ENCODE results near the gene ITM2B.

ITM2B gene

DNA sequence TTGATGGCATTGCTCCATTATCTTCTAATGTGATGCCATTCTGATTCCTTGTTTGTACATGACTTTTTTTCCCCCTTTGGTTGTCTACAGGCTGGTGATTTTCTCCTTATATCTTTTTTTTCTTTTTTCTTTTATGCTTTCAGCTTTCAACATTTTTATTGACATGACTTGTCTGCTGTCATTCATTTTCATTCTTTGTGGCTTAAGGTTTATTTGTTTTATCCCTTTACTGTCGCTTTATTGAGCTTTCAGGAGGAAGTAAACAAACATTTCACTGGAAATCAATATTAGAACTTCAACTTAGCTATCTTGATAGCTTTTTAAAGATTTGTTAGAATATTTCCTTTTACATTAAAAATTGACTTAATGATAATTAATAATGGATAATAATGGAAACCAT, 9.7 kb downstream of the ITM2B start:
- TF ChIP-seq, protein P1, sequence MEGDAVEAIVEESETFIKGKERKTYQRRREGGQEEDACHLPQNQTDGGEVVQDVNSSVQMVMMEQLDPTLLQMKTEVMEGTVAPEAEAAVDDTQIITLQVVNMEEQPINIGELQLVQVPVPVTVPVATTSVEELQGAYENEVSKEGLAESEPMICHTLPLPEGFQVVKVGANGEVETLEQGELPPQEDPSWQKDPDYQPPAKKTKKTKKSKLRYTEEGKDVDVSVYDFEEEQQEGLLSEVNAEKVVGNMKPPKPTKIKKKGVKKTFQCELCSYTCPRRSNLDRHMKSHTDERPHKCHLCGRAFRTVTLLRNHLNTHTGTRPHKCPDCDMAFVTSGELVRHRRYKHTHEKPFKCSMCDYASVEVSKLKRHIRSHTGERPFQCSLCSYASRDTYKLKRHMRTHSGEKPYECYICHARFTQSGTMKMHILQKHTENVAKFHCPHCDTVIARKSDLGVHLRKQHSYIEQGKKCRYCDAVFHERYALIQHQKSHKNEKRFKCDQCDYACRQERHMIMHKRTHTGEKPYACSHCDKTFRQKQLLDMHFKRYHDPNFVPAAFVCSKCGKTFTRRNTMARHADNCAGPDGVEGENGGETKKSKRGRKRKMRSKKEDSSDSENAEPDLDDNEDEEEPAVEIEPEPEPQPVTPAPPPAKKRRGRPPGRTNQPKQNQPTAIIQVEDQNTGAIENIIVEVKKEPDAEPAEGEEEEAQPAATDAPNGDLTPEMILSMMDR (IDR thresholded peaks at IDR 0.05; ENCODE audit: low read depth, low read length, missing control alignments): no peak
- no peak overlapping the region for H3K4me3 ChIP-seq (replicated peaks; ENCODE audit: low read depth, low read length)
- DNase-seq (ENCODE audit: extremely low read depth, low read depth): no peak

DNA sequence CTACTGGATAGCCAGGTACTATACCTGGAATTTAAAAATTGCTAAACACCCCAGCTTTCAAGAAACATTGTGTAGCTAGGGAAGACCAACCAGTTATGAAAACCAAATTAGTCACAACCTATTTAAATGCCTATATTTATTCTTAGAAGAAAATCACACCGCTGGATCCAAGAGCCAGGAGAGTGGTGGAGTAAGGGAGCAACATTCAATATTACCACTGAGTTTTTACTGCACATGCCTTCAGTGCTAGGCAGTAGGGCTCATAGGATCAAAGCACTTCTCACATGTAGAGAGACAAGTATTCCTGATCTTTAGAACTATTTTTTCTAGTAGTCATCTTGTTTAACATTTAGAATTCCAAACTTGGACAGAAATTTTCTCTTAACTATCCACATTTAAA, 11.2 kb downstream of the ITM2B start:
- no peak for DNase-seq (ENCODE audit: extremely low read depth, low read depth)
- TF ChIP-seq, protein P1 (IDR thresholded peaks at IDR 0.05; ENCODE audit: low read depth, low read length, missing control alignments): no peak
- no peak overlapping the region for H3K4me3 ChIP-seq (replicated peaks; ENCODE audit: low read depth, low read length)

DNA sequence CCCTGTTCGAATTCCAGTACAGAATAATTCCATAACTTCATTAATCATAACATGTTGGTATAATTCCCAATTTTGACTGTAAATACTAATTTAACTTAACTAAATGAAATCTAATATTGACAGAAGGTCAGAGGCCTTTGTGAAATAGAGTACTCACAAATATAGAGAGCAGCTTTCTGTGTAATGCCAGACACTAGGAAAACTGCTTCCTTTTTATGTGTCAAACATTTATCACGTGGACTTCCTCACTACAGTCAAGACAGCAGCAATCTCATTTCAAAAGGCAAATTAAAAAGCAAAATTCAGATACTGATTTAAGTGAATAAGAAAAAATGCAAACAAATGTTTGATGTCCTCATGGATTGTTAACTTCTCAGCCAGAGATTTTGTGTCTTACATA, 13.1 kb downstream of the ITM2B start:
- no peak for DNase-seq (ENCODE audit: extremely low read depth, low read depth)
- TF ChIP-seq, protein P1 (IDR thresholded peaks at IDR 0.05; ENCODE audit: low read depth, low read length, missing control alignments): no peak
- H3K4me3 ChIP-seq (replicated peaks; ENCODE audit: low read depth, low read length): no peak overlapping the region

DNA sequence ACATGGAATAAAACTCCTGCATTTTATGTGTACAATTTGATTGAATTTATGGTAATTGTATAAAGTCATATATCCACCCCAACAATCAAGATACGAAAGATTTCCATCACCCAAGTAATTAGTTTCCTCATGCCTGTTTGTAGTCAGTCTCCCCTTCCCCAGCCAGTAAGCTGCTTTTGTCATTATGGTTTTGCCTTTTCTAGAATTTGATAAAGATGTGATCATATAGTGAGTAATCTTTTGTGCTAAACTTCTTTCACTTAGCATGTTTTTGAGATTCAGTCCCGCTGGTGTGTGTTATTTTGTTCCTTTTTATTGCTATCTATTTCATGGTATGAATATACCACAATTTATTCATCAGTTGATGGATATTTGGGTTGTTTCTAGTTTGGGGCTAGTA, 16.0 kb downstream of the ITM2B start:
- DNase-seq (ENCODE audit: extremely low read depth, low read depth): no peak
- TF ChIP-seq, protein P1 (IDR thresholded peaks at IDR 0.05; ENCODE audit: low read depth, low read length, missing control alignments): no peak

DNA sequence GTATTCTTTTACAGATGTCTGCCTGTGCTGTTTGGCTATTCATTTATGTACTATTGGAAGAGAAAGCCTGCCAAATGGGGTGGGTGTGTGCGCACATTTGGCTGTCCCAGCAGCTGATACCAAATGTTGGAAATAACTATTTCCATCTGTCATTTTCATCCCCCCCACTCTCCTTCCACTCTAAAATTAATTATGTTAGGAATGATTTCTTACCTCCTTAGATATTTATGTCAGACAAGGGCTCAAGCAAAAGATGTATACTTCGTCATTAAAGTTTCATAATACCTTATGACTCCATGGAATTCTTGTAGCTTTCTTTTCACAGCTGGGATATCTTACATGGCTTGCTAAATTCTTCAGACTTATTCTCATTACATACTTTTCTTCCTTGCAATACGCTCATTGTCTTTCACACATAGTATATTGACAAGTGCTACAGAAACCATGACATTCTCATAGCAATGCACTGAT, 18.6 kb downstream of the ITM2B start:
- DNase-seq (ENCODE audit: extremely low read depth, low read depth): no peak
- TF ChIP-seq, protein P1 (IDR thresholded peaks at IDR 0.05; ENCODE audit: low read depth, low read length, missing control alignments): no peak
- H3K4me3 ChIP-seq (replicated peaks; ENCODE audit: low read depth, low read length): no peak overlapping the region

More for the DNA sequence above, 16.0 kb downstream of the ITM2B start:
- H3K4me3 ChIP-seq (replicated peaks; ENCODE audit: low read depth, low read length): no peak overlapping the region

DNA sequence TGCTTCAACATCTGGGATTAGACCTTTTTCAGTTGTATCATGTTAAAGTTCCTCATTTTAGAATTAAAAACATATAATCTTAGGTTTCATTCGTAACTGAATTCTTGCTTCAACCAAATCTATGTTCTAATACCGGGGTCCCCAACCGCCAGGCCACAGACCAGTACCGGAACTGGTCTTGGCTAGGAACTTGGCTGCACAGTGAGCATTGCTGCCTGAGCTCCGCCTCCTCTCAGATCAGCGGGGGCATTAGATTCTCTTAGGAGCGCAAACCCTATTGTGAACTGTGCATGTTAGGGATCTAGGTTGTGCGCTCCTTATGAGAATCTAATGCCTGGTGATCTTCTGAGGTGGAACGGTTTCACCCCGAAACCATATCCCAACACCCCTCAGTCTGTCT, 19.2 kb downstream of the ITM2B start:
- H3K4me3 ChIP-seq (replicated peaks; ENCODE audit: low read depth, low read length): no peak overlapping the region
- DNase-seq (ENCODE audit: extremely low read depth, low read depth): no peak
- TF ChIP-seq, protein P1 (IDR thresholded peaks at IDR 0.05; ENCODE audit: low read depth, low read length, missing control alignments): no peak

DNA sequence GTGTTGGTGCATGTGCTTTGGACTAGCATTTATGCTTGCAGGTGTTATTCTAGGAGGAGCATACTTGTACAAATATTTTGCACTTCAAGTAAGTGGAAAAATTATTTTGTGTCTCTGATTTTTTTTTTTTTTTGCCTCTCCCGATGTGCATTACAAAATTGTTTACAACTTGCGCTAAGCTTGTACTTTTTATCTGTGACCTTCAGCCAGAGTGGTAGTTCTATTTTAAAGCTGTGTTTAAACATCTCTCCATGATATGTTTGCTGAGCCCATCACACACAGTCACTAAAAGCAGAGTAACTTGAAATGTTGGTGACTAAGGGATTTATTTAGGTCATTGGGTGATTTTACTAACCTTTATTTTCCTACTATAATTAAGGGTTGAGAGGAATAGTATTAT, 20.8 kb downstream of the ITM2B start:
- DNase-seq (ENCODE audit: extremely low read depth, low read depth): no peak
- TF ChIP-seq, protein P1 (IDR thresholded peaks at IDR 0.05; ENCODE audit: low read depth, low read length, missing control alignments): no peak
- H3K4me3 ChIP-seq (replicated peaks; ENCODE audit: low read depth, low read length): no peak overlapping the region

All from HFF-Myc (cell line).